ENCODE data around the gene MMP14.

Gene MMP14

DNA sequence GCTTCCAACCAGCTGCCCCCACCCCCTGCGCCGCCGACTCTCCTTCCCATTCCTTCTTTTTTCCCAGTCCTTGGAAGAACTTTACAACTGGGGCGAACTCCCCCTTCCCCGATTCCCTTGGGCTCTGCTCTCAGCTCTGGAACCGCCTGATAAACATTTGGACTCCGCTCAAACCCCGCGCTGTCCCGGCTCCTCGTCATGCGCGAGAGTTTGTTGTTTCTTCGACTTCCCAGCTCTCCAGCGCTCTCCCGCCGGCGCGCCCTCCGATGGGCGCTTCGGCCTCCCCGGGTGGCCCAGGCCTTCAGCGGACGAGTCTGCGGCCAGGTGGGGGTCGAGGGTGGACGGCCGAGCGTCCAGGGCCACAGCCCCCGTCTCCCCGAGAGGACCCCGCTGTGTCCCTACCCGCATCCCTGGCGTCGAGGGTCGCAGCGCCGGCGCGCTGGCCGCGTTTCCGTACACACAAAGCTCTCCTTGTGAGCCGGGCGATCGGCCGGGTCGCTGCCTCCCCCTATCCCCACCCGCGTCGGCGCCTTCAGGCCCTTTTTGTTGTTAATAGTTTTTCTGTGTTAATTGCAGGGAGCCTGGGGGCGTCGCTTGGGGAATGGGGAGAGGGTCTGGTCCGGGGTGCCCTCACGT, 847 bp downstream of the MMP14 start:
- Histone ChIP-seq H3K9ac (ENCODE audit: low read length) (peak overlapping the region; percentile 90), H3K4me1 (ENCODE audit: control insufficient read depth, low read depth, low read length) (peaks cover 20% of the 10 kb centered on the region), H3K4me3 (ENCODE audit: low read length) (peak overlapping the region; percentile 90)

DNA sequence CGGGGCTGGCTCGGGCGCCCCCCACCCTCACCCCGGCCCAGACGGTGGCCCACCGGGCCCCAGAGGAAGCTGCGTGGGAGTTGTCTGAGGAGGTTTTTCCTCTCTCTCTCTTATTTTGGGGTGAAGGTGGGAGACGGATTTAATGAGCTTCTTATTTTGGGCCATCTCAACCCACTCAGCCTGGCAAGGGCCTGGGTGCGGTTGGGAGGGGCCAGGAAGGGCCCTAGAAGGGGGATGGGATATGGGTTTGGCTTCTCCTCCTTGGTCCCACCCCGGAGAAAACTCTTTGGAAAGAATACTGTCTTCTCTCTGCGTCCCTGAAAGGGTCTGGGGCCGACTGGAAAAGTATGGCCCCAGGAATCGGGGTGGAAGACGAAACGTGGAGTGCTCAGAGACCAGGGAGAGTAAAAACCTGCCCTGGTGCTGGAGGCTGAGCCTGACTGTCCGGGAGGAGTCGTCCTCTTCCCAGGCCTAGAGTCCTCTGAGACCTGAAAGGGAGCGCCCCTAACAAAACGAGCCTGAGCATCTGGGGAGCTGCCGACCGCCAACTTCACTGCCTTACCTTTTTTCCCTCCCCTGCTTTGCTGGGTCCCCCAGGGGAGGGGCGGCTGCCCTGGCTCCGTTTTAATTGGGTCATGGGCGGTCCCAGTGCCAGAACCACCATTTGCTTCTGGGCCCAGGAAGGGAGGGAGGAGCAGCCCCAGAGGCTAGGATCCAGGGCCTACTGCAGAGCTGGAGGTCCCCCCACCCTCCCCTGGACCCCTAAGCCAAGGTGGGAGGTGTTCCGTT, 1.6 kb downstream of the MMP14 start:
- H3K9ac ChIP-seq (ENCODE audit: low read length), result peak overlapping the region; percentile 90
- peaks cover 6% of the 10 kb centered on the region for H3K27me3 ChIP-seq (ENCODE audit: control insufficient read depth, insufficient read depth, low read length)
- peak overlapping the region; percentile 90 for H3K4me3 ChIP-seq (ENCODE audit: low read length)
- peaks cover 40% of the 10 kb centered on the region for H3K36me3 ChIP-seq (ENCODE audit: control insufficient read depth, low read depth, low read length)
- H3K9me3 ChIP-seq (ENCODE audit: control insufficient read depth, low read depth, low read length), result no peaks in the 10 kb centered on the region
- H3K27ac ChIP-seq (ENCODE audit: low read length), result no peak overlapping the region
- peaks cover 20% of the 10 kb centered on the region for H3K4me1 ChIP-seq (ENCODE audit: control insufficient read depth, low read depth, low read length)

More for the DNA sequence above, 847 bp downstream of the MMP14 start:
- no peaks in the 10 kb centered on the region for H3K9me3 ChIP-seq (ENCODE audit: control insufficient read depth, low read depth, low read length)
- H3K36me3 ChIP-seq (ENCODE audit: control insufficient read depth, low read depth, low read length), result peaks cover 33% of the 10 kb centered on the region
- H3K27me3 ChIP-seq (ENCODE audit: control insufficient read depth, insufficient read depth, low read length), result peaks cover 6% of the 10 kb centered on the region
- H3K27ac ChIP-seq (ENCODE audit: low read length), result peak overlapping the region; percentile 53

DNA sequence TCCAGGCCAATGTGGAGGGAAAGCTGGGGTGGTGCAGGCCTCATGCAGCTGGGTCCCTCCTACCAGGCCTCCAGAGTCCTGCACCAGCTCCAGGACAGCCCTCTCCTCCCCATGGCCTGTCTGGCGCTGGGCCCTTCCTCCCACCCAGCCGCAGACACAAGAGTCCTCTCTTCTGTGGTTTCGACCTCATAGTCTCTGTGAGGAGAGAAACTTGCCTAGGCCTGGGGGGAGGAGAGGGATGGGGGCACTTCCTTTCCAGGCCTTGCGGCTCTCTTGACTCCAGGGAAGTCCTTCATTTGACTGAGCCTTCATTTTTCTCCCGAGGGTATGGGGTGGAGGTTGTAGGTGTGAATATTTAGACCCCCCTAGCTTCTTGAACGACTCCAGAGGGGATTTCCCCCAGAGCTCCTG, 2.3 kb downstream of the MMP14 start:
- no peak overlapping the region for H3K9ac ChIP-seq (ENCODE audit: low read length)
- H3K4me1 ChIP-seq (ENCODE audit: control insufficient read depth, low read depth, low read length), result peaks cover 20% of the 10 kb centered on the region
- peak overlapping the region; percentile 90 for H3K4me3 ChIP-seq (ENCODE audit: low read length)
- no peaks in the 10 kb centered on the region for H3K9me3 ChIP-seq (ENCODE audit: control insufficient read depth, low read depth, low read length)
- H3K36me3 ChIP-seq (ENCODE audit: control insufficient read depth, low read depth, low read length), result peaks cover 42% of the 10 kb centered on the region
- H3K27ac ChIP-seq (ENCODE audit: low read length), result no peak overlapping the region
- peaks cover 6% of the 10 kb centered on the region for H3K27me3 ChIP-seq (ENCODE audit: control insufficient read depth, insufficient read depth, low read length)

DNA sequence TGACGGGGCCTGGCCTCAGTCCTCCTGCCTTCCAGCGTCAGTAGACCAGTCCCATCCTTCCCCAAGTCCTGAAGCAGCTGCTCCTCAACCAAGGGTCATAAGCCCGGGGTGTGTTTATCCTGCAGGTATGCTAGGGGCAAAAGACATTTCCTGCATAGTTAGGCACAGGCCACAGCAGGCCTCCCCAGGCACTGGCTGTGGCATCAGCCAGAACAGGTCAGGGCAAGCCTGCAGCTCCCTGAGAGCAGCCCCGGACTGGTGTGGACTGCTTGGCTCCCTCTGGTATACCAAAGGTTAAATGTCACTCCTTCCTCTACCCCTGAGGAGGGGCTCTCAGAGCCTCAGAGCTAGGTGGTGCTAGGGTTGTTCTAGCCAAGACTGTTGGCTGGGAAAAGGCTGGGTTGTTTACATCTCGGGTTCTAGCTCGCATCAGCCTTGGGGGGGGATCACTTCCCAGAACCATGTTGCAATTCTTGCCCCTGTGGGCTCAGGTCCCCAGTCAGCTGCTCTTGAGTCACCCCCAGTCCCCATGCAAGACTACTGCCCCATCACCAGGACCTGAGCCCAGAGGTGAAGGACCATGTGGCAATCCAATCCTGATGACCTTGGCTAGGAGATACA, 2.9 kb downstream of the MMP14 start:
- H3K27me3 ChIP-seq (ENCODE audit: control insufficient read depth, insufficient read depth, low read length), result peaks cover 6% of the 10 kb centered on the region
- H3K9ac ChIP-seq (ENCODE audit: low read length), result no peak overlapping the region
- H3K27ac ChIP-seq (ENCODE audit: low read length), result no peak overlapping the region
- H3K36me3 ChIP-seq (ENCODE audit: control insufficient read depth, low read depth, low read length), result peaks cover 39% of the 10 kb centered on the region
- no peaks in the 10 kb centered on the region for H3K9me3 ChIP-seq (ENCODE audit: control insufficient read depth, low read depth, low read length)
- peaks cover 20% of the 10 kb centered on the region for H3K4me1 ChIP-seq (ENCODE audit: control insufficient read depth, low read depth, low read length)
- no peak overlapping the region for H3K4me3 ChIP-seq (ENCODE audit: low read length)

DNA sequence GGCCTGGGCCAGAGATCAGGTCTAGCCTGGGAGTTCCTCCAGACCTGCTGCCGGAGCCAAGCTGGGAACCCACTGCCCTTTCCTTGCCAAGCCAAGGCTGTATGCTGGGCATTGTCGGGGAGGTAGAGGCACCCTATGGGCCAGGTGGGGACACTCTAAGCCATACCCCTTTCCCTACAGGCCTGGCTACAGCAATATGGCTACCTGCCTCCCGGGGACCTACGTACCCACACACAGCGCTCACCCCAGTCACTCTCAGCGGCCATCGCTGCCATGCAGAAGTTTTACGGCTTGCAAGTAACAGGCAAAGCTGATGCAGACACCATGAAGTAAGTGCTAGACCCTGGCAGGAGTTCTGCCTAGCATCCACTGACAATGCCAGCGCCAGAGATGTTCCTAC, 4.9 kb downstream of the MMP14 start:
- Histone ChIP-seq H3K4me1 (ENCODE audit: control insufficient read depth, low read depth, low read length) (peaks cover 10% of the 10 kb centered on the region), H3K9ac (ENCODE audit: low read length) (no peak overlapping the region), H3K27me3 (ENCODE audit: control insufficient read depth, insufficient read depth, low read length) (peaks cover 6% of the 10 kb centered on the region), H3K36me3 (ENCODE audit: control insufficient read depth, low read depth, low read length) (peaks cover 43% of the 10 kb centered on the region), H3K27ac (ENCODE audit: low read length) (no peak overlapping the region), H3K4me3 (ENCODE audit: low read length) (no peak overlapping the region), H3K9me3 (ENCODE audit: control insufficient read depth, low read depth, low read length) (no peaks in the 10 kb centered on the region)

DNA sequence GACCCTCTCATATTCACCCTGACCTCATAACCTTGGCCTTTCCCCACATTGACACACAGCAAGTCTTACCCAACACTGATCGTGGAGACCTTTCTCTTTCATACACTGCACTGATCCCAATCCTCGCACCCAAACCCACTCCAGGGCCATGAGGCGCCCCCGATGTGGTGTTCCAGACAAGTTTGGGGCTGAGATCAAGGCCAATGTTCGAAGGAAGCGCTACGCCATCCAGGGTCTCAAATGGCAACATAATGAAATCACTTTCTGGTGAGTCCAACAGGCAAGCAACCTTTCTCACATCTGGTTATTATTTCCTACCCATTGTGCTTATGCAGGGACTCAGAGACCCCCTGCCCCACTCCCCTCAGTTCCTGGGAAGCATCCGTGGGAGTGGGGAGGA, 5.4 kb downstream of the MMP14 start:
- Histone ChIP-seq H3K27ac (ENCODE audit: low read length) (no peak overlapping the region), H3K9ac (ENCODE audit: low read length) (no peak overlapping the region), H3K4me1 (ENCODE audit: control insufficient read depth, low read depth, low read length) (peaks cover 10% of the 10 kb centered on the region), H3K9me3 (ENCODE audit: control insufficient read depth, low read depth, low read length) (no peaks in the 10 kb centered on the region), H3K27me3 (ENCODE audit: control insufficient read depth, insufficient read depth, low read length) (peaks cover 5% of the 10 kb centered on the region), H3K36me3 (ENCODE audit: control insufficient read depth, low read depth, low read length) (peaks cover 45% of the 10 kb centered on the region), H3K4me3 (ENCODE audit: low read length) (no peak overlapping the region)

DNA sequence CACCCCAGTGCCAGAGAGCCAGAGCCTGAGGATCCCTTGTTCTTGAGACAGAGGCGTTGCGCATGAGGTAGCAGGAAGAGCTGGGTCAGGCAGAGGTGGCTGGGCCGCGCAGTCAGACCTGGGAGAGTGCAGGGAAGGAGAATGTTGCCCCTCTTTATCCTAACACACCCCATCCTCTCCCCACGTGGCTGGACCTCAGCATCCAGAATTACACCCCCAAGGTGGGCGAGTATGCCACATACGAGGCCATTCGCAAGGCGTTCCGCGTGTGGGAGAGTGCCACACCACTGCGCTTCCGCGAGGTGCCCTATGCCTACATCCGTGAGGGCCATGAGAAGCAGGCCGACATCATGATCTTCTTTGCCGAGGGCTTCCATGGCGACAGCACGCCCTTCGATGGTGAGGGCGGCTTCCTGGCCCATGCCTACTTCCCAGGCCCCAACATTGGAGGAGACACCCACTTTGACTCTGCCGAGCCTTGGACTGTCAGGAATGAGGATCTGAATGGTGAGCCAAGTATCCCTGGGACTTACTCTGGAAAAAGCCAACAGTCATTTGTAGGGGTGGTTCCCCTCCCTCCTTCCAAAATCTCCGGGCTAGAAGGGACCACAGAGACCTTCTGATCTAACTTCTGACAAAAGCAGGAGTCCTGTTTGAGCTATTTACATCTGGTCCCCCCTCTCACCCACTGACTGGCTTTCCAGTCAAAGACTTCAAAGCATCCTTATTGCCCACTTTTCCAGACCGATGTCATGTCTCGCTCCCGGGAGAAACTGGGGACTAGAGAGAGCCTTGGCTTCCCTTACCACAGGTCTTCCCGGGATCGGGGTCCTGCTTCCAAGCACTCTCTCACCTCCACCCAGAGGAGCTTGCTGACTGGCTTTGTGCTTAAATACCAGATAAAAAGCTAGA, 6.1 kb downstream of the MMP14 start:
- no peak overlapping the region for H3K4me3 ChIP-seq (ENCODE audit: low read length)
- no peaks in the 10 kb centered on the region for H3K27me3 ChIP-seq (ENCODE audit: control insufficient read depth, insufficient read depth, low read length)
- H3K36me3 ChIP-seq (ENCODE audit: control insufficient read depth, low read depth, low read length), result peaks cover 45% of the 10 kb centered on the region
- no peak overlapping the region for H3K9ac ChIP-seq (ENCODE audit: low read length)
- peaks cover 10% of the 10 kb centered on the region for H3K4me1 ChIP-seq (ENCODE audit: control insufficient read depth, low read depth, low read length)
- H3K9me3 ChIP-seq (ENCODE audit: control insufficient read depth, low read depth, low read length), result no peaks in the 10 kb centered on the region
- H3K27ac ChIP-seq (ENCODE audit: low read length), result no peak overlapping the region

DNA sequence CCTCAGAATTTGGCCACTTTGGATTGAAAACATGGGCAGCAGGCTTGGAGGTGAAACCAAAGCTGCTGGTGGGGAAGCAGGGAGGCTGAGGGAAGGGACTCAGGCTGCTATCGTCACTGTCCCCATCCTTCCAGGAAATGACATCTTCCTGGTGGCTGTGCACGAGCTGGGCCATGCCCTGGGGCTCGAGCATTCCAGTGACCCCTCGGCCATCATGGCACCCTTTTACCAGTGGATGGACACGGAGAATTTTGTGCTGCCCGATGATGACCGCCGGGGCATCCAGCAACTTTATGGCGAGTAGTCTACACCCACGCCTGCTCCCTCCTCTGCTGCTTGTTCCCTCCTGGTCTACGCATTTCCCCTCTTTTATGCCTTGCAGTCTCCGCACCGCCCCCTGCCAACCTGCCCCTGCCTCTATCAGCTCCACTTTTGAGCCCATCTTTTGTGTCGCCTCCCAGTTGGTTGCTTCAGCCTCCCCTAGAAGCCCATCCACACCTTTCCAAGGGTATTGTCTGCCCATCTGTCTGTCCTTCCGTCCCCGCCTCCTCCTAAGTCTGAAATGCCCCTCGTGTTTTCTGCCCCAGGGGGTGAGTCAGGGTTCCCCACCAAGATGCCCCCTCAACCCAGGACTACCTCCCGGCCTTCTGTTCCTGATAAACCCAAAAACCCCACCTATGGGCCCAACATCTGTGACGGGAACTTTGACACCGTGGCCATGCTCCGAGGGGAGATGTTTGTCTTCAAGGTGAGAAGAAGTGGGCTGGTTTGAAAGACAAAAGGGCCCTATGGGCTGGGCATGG, 6.9 kb downstream of the MMP14 start:
- Histone ChIP-seq H3K36me3 (ENCODE audit: control insufficient read depth, low read depth, low read length) (peaks cover 45% of the 10 kb centered on the region), H3K9me3 (ENCODE audit: control insufficient read depth, low read depth, low read length) (no peaks in the 10 kb centered on the region), H3K9ac (ENCODE audit: low read length) (no peak overlapping the region), H3K4me3 (ENCODE audit: low read length) (no peak overlapping the region), H3K4me1 (ENCODE audit: control insufficient read depth, low read depth, low read length) (peaks cover 12% of the 10 kb centered on the region), H3K27ac (ENCODE audit: low read length) (no peak overlapping the region), H3K27me3 (ENCODE audit: control insufficient read depth, insufficient read depth, low read length) (no peaks in the 10 kb centered on the region)

DNA sequence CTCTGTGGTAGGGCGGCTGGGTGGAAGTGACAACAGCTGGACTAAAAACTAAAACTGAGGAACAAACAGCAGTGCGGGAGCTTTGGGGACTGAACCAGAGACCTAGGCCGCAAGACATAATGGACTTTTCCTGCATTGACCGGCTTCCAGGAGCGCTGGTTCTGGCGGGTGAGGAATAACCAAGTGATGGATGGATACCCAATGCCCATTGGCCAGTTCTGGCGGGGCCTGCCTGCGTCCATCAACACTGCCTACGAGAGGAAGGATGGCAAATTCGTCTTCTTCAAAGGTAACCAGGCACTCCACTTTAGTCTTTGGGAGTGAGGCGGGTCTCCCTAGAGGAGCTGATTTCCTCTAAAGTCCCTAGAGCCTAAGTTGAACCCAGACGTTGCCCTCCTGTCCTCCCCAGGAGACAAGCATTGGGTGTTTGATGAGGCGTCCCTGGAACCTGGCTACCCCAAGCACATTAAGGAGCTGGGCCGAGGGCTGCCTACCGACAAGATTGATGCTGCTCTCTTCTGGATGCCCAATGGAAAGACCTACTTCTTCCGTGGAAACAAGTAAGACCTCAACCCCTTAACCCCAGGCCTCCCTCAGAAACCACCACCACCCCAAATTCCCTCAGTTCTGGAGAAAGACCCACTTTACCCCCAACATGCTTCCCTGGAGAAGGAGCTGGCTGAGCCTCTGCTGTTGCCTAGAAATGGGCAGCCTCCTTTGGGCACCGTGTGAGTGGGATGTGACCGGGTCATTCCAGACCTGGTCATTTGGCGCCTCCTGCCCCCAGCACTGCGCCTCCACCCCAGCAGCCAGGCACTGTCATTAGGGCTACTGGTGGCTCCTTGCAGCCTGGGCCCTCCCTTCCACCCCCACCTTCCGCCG, 8.1 kb downstream of the MMP14 start:
- H3K27ac ChIP-seq (ENCODE audit: low read length), result no peak overlapping the region
- no peaks in the 10 kb centered on the region for H3K27me3 ChIP-seq (ENCODE audit: control insufficient read depth, insufficient read depth, low read length)

DNA sequence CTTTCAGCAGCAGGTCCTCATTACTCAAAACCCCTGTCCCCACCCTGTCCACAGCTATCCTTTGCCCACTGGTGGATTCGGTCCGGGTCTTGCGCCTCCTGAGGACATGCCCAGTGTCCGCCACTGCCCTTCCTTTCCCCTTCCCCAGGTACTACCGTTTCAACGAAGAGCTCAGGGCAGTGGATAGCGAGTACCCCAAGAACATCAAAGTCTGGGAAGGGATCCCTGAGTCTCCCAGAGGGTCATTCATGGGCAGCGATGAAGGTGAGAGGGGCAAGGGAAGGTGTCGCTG, 8.7 kb downstream of the MMP14 start:
- Histone ChIP-seq H3K27me3 (ENCODE audit: control insufficient read depth, insufficient read depth, low read length) (no peaks in the 10 kb centered on the region), H3K27ac (ENCODE audit: low read length) (no peak overlapping the region), H3K36me3 (ENCODE audit: control insufficient read depth, low read depth, low read length) (peaks cover 45% of the 10 kb centered on the region), H3K4me1 (ENCODE audit: control insufficient read depth, low read depth, low read length) (peaks cover 14% of the 10 kb centered on the region), H3K9me3 (ENCODE audit: control insufficient read depth, low read depth, low read length) (no peaks in the 10 kb centered on the region), H3K4me3 (ENCODE audit: low read length) (no peak overlapping the region), H3K9ac (ENCODE audit: low read length) (no peak overlapping the region)

More for the DNA sequence above, 8.1 kb downstream of the MMP14 start:
- no peak overlapping the region for H3K4me3 ChIP-seq (ENCODE audit: low read length)
- no peaks in the 10 kb centered on the region for H3K9me3 ChIP-seq (ENCODE audit: control insufficient read depth, low read depth, low read length)
- H3K4me1 ChIP-seq (ENCODE audit: control insufficient read depth, low read depth, low read length), result peaks cover 14% of the 10 kb centered on the region
- H3K36me3 ChIP-seq (ENCODE audit: control insufficient read depth, low read depth, low read length), result peaks cover 45% of the 10 kb centered on the region
- H3K9ac ChIP-seq (ENCODE audit: low read length), result no peak overlapping the region

Data from iPS-18a (cell line).